ENCODE data around the gene FABP1.

FABP1 gene

GRCh38 chr2:88113069-88113468 lies 14.8 kb downstream of the FABP1 start:
- no peak for DNase-seq

DNA sequence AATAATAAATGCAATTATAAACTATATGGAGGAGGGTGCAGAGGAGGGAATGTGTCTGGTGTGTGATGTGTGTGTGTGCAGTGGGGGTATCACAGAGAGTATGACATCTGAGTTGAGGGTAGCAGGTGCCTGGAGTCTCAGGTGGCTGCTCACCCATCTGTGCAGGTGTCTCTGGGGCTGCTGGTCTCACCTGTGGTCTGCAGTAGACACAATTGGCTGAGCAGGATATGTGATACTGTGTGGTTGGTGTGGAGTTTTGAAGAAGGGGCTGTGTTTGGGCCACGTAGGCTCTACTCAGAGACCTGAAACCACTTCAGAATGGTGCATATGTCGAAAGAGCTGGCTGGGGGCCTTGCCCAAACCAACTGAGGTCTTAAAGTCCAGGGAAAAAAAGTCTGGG lies 17.0 kb downstream of the FABP1 start:
- no peak for DNase-seq

- DNase-seq = no peak
Measured at GRCh38 chr2:88108796-88109195, 19.1 kb downstream of the FABP1 start.

DNA sequence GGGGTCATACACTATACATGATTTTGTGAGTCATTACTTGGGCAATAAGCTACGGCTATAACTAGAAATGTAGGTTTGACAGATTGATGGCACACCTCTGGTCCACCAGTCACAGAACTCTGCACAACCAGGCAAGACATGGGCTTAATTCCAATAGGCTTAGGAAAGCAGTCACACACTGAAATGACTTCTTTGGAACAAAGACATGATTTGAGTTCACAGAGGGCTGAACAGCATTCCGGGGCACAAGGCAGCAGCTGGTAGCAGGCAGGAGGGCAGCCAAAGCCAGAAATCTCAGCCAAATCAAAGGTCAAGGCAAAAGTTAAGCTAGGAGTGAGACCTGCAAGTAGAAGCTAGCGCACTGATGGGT lies 27.4 kb downstream of the FABP1 start:
- DNase-seq = no peak

DNA sequence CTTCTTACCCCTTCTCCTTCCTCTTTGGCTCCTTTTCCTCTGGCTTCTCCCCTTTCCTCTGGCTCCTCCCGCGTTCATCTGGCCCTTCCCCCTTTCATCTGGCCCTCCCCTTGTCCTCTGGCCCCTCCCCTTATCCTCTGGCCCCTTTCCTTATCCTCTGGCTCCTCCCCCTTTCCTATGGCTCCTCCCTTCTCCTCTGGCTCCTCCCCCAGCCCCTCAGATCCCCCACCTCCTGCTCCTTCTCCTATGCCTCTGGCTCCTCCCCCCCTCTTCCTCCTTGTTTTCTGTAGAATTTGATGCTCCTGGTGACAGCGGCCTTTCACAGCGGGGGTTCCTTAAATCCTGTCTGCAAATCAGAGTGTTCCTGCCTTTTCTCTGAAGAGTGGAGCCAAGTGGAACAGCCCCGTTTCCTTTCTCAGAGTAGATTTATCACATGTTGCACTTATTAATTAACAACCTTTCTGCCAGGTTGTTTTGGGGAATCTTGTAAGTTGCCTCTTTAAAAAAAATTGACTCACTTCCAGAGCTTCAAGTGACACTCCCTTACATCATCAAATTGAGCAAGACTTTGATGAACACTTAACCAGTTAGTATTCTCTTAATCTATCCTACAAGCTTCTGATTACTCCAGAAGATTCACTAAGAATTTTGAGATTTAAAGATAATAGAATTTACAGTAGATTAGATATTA lies 27.9 kb downstream of the FABP1 start:
- DNase-seq = no peak

- DNase-seq = no peak
Measured at GRCh38 chr2:88098558-88098900, 29.3 kb downstream of the FABP1 start.

DNA sequence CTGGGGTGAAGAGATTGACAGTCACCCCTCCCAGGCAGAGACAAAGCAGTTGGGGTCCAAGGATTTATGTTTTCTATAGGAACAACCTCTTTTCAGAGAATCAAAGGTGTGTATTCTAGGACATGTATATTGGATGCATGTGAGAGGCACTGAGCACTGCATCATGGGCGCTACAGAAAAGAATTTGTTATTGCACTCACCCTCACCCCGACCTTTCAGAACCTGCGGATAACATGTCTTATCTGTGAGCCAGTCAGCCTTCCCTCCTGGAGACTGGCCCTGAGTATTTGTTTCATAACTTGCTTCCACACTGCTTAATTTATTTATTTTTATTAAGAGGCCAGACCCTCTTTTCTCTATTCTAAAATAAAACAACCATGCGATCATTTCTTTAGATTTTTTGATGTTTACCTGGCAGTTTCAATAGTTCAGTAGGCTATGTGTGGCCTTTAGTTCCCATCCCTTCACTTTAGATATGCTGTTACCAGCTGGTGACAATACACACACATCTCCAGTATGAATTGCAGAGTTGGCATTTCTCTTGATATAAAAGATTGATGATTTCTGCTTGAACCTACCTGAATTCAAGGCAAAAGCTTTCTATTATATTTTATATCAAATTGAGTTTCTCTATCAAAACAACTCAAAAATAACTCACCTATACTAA lies 29.8 kb downstream of the FABP1 start:
- no peak for DNase-seq

- DNase-seq = no peak
Measured at GRCh38 chr2:88097192-88097591, 30.7 kb downstream of the FABP1 start.

GRCh38 chr2:88096708-88097107 lies 31.2 kb downstream of the FABP1 start:
- DNase-seq = no peak

DNA sequence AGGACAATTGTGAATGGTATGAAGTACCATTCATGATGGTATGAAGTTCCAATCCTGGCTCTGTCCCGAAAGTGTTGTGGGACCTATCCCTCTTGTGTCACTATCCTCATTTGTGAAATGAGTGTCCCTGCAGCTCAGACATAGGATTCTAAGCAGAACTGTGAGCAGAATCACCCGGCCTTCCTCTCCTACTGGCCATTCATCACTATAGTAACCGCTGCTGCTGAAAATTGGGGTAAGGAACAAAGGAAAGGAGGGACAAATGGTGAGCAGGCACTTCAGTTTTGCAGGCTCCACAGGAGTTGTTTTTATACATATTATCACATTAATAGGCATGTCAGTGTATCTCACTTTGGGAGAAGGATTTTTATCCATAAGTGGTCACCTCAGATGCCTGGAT lies 32.8 kb downstream of the FABP1 start:
- DNase-seq = no peak

DNA sequence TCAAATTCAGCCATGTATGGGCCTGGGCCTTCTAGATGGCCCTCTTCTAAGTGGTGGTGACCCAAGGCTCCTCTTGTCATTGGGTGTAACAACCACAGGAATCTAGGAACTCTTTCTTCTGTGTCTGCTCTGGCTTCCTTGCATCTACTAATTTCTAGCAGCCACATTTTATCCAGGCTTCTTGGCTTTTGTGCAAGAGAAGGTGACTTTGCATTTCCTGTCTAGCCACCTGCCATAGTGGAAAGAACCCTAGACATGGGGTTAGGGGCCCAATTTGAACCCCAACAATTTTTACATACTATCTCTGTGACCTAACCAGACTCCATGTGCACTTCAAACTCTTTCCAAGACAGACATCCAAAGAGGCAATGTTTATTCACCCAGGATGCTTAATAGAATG lies 35.1 kb downstream of the FABP1 start:
- DNase-seq = no peak

GRCh38 chr2:88091943-88092342 lies 35.9 kb downstream of the FABP1 start:
- no peak for DNase-seq

GRCh38 chr2:88090446-88091283 lies 37.2 kb downstream of the FABP1 start:
- peak; percentile 61 for DNase-seq

DNA sequence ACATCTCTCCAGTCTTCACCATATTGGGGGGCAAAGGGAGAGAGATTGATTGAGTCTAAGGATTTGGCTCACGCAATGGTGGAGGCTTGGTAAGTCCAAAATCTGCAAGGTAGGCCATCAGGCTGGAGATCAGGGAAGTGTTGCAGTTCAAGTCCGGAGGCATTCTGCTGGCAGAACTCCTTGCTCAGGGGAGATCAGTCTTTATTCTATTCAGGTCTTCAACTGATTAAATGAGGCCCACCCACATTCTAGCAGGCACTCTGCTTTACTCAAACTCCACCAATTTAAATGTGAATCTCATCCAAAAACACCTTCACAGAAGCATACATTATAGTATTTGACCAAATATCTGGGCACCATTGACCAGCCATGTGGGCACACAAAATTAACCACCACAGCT lies 38.9 kb downstream of the FABP1 start:
- DNase-seq = no peak

GRCh38 chr2:88087763-88088162 lies 40.1 kb downstream of the FABP1 start:
- DNase-seq = no peak

GRCh38 chr2:88087073-88087472 lies 40.8 kb downstream of the FABP1 start:
- no peak for DNase-seq

- no peak for DNase-seq
Measured at GRCh38 chr2:88086401-88086800, 41.5 kb downstream of the FABP1 start.

DNA sequence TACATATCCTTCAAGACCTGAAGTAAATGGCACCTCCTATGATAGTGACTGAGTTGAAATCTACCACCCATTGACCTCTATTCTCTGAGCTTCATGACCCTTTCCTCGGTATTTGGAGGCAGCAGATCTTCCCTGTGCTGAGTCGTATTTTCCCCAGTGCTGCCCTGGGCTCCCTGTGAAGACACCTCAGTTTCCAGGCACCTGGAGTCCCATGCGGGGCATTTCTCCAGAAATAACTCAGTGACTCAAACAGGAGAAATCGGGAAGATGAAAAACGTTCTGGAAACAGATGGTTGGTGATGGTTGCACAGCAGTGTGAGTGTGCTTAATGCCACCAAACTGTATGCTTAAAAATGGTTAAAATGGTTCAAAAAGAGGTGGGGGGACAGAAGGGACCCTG lies 42.3 kb downstream of the FABP1 start:
- DNase-seq = no peak

- DNase-seq = no peak
Measured at GRCh38 chr2:88085099-88085498, 42.8 kb downstream of the FABP1 start.

DNA sequence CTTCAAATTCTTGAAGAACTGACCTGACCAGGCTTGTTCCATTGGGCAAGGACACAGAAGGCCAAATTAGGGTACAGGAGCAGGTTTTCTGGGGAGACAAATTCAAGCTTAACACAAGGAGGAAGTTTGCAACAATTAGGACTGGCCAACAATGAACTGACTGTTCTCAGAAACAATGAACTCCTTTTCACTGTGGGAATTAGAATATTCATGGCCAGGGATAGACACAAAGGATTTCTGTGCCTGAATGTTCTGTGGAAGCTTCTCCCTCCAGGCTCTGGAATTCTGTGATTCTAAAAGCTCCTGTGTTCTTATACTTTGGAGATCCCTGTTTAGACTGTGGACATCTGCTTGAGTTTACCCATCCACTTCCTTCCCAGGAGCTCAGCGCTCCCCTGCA lies 45.1 kb downstream of the FABP1 start:
- DNase-seq = no peak

GRCh38 chr2:88081924-88082608 lies 45.8 kb downstream of the FABP1 start:
- no peak for DNase-seq

DNA sequence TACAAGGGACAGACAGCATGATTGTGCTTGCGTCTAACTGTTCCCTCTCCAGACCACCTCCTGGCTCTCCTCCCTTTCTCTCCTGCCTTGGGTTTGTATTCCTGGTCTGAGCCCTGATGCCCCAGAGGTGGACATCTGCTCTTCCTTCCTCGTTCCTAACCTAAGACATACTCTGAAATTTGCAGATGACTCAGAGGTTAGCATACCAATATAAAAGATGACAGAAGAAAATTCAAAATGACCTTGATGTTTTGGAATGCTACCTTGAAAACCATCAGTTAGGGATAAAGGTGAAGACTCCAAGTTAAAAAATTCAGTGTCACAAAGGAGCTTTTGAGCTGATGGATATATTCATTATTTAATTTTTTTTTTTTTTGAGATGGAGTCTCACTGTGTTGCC lies 47.3 kb downstream of the FABP1 start:
- no peak for DNase-seq

DNA sequence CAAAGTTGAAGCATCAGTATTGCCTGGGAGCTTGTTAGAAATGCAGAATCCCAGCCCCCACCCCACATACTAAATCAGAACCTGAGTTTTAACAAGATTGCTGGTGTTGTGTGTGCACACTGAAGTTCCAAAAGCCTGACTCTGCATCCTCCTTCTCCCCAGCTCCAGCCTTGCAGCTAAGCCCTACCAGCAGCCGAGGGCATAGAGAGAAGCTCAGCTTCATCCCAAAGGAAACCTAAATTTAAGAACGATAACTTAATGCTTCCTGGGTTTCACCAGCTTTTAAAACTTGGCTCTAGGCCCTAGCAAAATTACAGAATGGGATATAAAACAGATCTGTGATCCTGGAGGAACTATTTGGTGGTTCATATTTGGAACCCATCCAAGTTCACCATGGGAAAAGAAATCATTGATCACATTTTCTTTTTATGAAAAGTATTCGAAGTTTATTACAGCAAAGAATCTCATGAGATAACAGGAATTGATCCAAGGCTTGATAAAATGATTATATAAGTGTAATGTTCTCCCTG lies 49.2 kb downstream of the FABP1 start:
- DNase-seq = no peak

All from stimulated activated CD4-positive, alpha-beta T cell treated with anti-CD3 and anti-CD28 coated beads, Interleukin-15, amount 100 ng/mL, for 24 hours (primary cell).